Loucy (cell line): ENCODE measurements around the gene CENPP.

ENCODE experiments used
- H2AFZ ChIP-seq: fragments of 200-600 bp; sonication (generic); 2 replicates; pipeline ENCODE4 v1.6.0; 2016; ENCODE audit warnings: antibody characterized with exemption, mild to moderate bottlenecking, low read length, moderate library complexity
- H3F3A ChIP-seq: fragments of 200-600 bp; 2 replicates; pipeline ENCODE4 v1.6.0; 2016; ENCODE audit warnings: antibody characterized with exemption, low read depth, mild to moderate bottlenecking
- H3K27me3 ChIP-seq: fragments of 200-600 bp; sonication (generic); 2 replicates; pipeline ENCODE4 v1.6.1; 2014; ENCODE audit warnings: low read length, mild to moderate bottlenecking; ENCODE audit not compliant: insufficient read depth, poor library complexity, severe bottlenecking
- H3K36me3 ChIP-seq: fragments of 200-600 bp; sonication (generic); 2 replicates; pipeline ENCODE4 v1.6.1; 2016; ENCODE audit warnings: low read length; ENCODE audit not compliant: insufficient read depth
- H3K4me1 ChIP-seq: fragments of 200-600 bp; sonication (generic); 2 replicates; pipeline ENCODE4 v1.5.1; 2014; ENCODE audit warnings: low read length, mild to moderate bottlenecking; ENCODE audit not compliant: insufficient read depth, poor library complexity, severe bottlenecking
- H3K4me2 ChIP-seq: fragments of 200-600 bp; sonication (generic); 2 replicates; pipeline ENCODE4 v1.6.0; 2014; ENCODE audit warnings: antibody characterized with exemption, low read length, low read depth, mild to moderate bottlenecking; ENCODE audit not compliant: poor library complexity, severe bottlenecking
- H3K4me3 ChIP-seq: fragments of 200-600 bp; sonication (generic); 2 replicates; pipeline ENCODE4 v1.5.1; 2014; ENCODE audit warnings: low read length, mild to moderate bottlenecking, mixed read lengths; ENCODE audit not compliant: poor library complexity, severe bottlenecking
- H3K79me2 ChIP-seq: fragments of 200-600 bp; sonication (generic); 2 replicates; pipeline ENCODE4 v1.6.1; 2014; ENCODE audit warnings: low read length; ENCODE audit not compliant: insufficient read depth
- H3K9ac ChIP-seq: fragments of 200-600 bp; sonication (generic); 2 replicates; pipeline ENCODE4 v1.6.0; 2014; ENCODE audit warnings: mild to moderate bottlenecking, low read depth, low read length, moderate library complexity; ENCODE audit not compliant: poor library complexity, severe bottlenecking
- H3K9me2 ChIP-seq: fragments of 200-600 bp; sonication (generic); replicated peaks from 2 replicates; pipeline ENCODE4 v1.6.1; 2016; ENCODE audit warnings: low read depth, low read length, mixed read lengths
- H3K9me3 ChIP-seq: fragments of 200-600 bp; sonication (generic); 2 replicates; pipeline ENCODE4 v1.6.1; 2014; ENCODE audit warnings: mild to moderate bottlenecking, antibody characterized with exemption, low read length, low read depth; ENCODE audit not compliant: insufficient read depth
- H4K20me1 ChIP-seq: fragments of 200-600 bp; sonication (generic); 2 replicates; pipeline ENCODE4 v1.6.0; 2014; ENCODE audit warnings: antibody characterized with exemption, low read length, mild to moderate bottlenecking; ENCODE audit not compliant: insufficient read depth, poor library complexity, severe bottlenecking
- CTCF ChIP-seq: fragments of 200-600 bp; sonication (generic); conservative IDR thresholded peaks from 2 replicates; pipeline ENCODE4 v1.5.1; 2014; ENCODE audit warnings: mild to moderate bottlenecking, antibody characterized with exemption, low read length
- EZH2phosphoT487 ChIP-seq: fragments of 200-600 bp; IDR thresholded peaks from 2 replicates; pipeline ENCODE4 v1.6.1; 2018; ENCODE audit warnings: antibody characterized with exemption, mild to moderate bottlenecking, moderate library complexity, borderline replicate concordance

Gene CENPP

GRCh38 chr9:92385477-92385876 lies 59.7 kb downstream of the CENPP start:
- H3K9me3 ChIP-seq, result no peaks in the 10 kb centered on the region
- no peaks in the 10 kb centered on the region for H3F3A ChIP-seq
- H3K9me2 ChIP-seq, result no peaks in the 10 kb centered on the region
- H3K4me3 ChIP-seq, result no peak overlapping the region
- H3K79me2 ChIP-seq, result peaks cover 25% of the 10 kb centered on the region
- H3K9ac ChIP-seq, result no peak overlapping the region
- no peak overlapping the region for H2AFZ ChIP-seq
- peaks cover 27% of the 10 kb centered on the region for H3K36me3 ChIP-seq
- no peak overlapping the region for H3K4me2 ChIP-seq
- no peak for TF ChIP-seq EZH2phosphoT487
- TF ChIP-seq CTCF, result no peak
- no peaks in the 10 kb centered on the region for H3K27me3 ChIP-seq
- peaks cover 13% of the 10 kb centered on the region for H3K4me1 ChIP-seq
- no peaks in the 10 kb centered on the region for H4K20me1 ChIP-seq

- Histone ChIP-seq H3K9me2 (no peaks in the 10 kb centered on the region), H3K9me3 (no peaks in the 10 kb centered on the region), H3K4me2 (no peak overlapping the region), H2AFZ (no peak overlapping the region), H4K20me1 (no peaks in the 10 kb centered on the region), H3K27me3 (no peaks in the 10 kb centered on the region), H3K4me3 (no peak overlapping the region), H3K79me2 (peaks cover 25% of the 10 kb centered on the region), H3F3A (no peaks in the 10 kb centered on the region), H3K36me3 (peaks cover 27% of the 10 kb centered on the region), H3K4me1 (peaks cover 11% of the 10 kb centered on the region), H3K9ac (no peak overlapping the region)
- TF ChIP-seq EZH2phosphoT487 (no peak), CTCF (no peak)
Measured at GRCh38 chr9:92385953-92386352, 60.2 kb downstream of the CENPP start.

- no peaks in the 10 kb centered on the region for H4K20me1 ChIP-seq
- H3K36me3 ChIP-seq, result peaks cover 27% of the 10 kb centered on the region; the same call in 1 of the 2 replicates
- no peaks in the 10 kb centered on the region for H3K27me3 ChIP-seq
- H3K4me1 ChIP-seq, result no peaks in the 10 kb centered on the region
- H3K9ac ChIP-seq, result no peak overlapping the region
- TF ChIP-seq CTCF, result no peak
- TF ChIP-seq EZH2phosphoT487, result no peak
- no peaks in the 10 kb centered on the region; the same call in 1 of the 2 replicates for H3K9me2 ChIP-seq
- peaks cover 12% of the 10 kb centered on the region for H3K79me2 ChIP-seq
- H3K4me3 ChIP-seq, result no peak overlapping the region
- H3F3A ChIP-seq, result no peaks in the 10 kb centered on the region
- no peaks in the 10 kb centered on the region for H3K9me3 ChIP-seq
- no peak overlapping the region for H3K4me2 ChIP-seq
- no peak overlapping the region for H2AFZ ChIP-seq
Measured at GRCh38 chr9:92392690-92393089, 66.9 kb downstream of the CENPP start.
